ENCODE data around the gene NUDT22.

DNA sequence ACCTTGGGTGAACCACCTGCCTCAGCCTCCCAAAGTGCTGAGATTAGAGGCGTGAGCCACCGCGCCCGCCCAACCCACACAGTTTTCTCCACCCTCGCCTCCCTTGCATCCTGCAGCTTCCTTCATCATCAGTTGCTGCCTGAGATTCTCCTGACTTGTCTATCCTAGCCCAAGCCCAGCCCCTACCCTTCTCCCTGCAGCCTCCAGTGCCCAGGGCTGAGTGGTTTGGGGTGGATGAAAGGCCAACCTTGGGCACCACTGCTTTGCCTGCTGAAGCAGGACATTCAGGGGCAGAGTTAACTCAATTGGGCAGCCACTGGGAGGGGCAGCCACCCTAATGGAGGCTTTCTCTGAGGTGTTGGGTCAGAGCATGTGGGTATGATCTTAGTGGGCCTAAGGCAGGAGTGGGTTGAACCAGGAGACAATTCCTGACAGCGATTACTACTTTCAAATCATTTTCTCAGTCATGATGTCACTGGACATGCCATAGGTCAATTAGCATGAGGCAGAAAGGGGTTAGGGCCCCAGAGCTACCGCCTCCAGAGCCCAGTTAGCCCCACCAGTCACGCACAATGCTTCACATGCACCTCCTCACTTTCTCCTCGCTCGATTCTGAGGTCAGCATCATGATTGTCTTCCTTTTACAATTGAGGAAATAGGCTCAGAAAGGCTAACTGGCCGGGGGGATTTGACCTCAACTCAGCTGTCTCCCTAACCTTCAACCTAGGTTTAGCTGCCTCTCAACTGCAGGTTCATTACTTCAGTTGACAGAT lies 13.8 kb downstream of the NUDT22 start:
- TF ChIP-seq, protein P1, sequence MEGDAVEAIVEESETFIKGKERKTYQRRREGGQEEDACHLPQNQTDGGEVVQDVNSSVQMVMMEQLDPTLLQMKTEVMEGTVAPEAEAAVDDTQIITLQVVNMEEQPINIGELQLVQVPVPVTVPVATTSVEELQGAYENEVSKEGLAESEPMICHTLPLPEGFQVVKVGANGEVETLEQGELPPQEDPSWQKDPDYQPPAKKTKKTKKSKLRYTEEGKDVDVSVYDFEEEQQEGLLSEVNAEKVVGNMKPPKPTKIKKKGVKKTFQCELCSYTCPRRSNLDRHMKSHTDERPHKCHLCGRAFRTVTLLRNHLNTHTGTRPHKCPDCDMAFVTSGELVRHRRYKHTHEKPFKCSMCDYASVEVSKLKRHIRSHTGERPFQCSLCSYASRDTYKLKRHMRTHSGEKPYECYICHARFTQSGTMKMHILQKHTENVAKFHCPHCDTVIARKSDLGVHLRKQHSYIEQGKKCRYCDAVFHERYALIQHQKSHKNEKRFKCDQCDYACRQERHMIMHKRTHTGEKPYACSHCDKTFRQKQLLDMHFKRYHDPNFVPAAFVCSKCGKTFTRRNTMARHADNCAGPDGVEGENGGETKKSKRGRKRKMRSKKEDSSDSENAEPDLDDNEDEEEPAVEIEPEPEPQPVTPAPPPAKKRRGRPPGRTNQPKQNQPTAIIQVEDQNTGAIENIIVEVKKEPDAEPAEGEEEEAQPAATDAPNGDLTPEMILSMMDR (IDR thresholded peaks at IDR 0.05; ENCODE audit: insufficient read depth, low read depth, low read length), result no peak
- no peak for TF ChIP-seq EZH2 (IDR thresholded peaks at IDR 0.05; ENCODE audit: insufficient read depth, low read length)
